ENCODE data around the gene EXOSC1.
A peak's percentile ranks its signal among the peaks of the same experiment; 100 is the strongest.
"Not testable (repeated sequence)": the region's sequence is repeated elsewhere in the genome, so short reads cannot be mapped to it uniquely, and the experiment has no call there.

The EXOSC1 gene, protein sequence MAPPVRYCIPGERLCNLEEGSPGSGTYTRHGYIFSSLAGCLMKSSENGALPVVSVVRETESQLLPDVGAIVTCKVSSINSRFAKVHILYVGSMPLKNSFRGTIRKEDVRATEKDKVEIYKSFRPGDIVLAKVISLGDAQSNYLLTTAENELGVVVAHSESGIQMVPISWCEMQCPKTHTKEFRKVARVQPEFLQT

GRCh38 chr10:97445722-97446639 lies at the start of gene EXOSC1, which contains the start of gene ZDHHC16:
Gene EXOSC1 (minus strand): TSS chr10:97446006. CDS start chr10:97445985, 21 bp downstream.
Gene ZDHHC16 (plus strand): TSS chr10:97446175. CDS start chr10:97451676, 5,501 bp downstream.
- peak; percentile 95 for DNase-seq

DNA sequence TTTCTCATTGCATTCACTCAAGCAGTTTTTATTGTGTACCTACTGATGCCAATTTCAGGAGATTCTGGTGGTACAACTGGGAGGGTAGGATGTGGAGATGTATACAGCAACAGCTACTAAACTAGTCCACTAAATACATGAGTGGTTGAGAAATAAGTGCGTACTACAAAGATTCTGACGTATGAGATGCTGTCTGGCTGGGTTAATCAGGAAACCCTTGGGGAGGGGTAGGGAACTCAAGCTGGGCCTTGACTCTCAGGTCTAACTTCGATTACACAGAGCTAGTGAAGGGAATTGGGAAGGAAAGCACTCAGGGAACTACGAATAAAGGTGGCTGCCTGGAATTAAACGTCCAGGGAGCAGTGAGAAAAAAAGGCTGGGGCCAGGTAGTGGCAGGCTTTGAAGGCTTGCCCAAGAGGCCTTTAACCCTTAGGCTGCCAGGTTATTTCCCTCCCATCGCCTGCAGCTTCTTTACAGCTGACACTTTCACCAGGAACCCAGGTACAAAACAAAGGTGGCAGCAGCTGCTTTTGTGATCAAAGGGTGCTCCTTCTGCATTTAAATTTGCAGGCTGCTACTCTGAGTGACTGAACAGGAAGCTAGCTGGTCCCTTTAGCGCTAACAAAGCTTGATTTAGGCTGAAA lies 49.2 kb upstream of the EXOSC1 start:
- DNase-seq = no peak

GRCh38 chr10:97494151-97494550 lies 48.3 kb upstream of the EXOSC1 start:
- DNase-seq = no peak

- DNase-seq = no peak
Measured at GRCh38 chr10:97490592-97490991, 44.8 kb upstream of the EXOSC1 start.

DNA sequence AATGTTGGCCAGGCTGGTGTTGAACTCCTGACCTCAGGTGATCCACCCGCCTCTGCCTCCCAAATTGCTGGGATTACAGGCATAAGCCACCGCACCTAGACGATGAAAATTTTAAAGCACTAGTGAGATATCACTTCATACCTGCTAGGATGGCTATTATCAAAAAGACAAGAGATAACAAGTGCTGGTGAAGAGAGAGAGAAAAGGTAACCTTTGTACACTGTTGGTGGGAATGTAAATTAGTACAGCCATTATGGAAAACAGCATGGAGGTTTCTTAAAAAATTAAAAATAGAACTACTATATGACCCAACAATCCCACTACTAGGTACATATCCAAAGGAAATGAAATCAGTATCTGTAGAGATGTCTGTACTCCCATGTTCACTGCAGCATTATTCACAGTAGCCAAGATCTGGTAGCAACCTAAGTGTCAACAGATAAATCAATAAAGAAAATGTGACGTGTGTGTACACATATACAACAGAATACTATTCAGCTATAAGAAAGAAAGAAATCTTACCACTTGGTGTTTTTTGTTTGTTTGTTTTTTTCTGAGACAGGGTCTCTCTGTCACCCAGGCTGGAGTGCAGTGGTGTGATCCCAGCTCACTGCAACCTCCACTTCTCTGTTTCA lies 40.0 kb upstream of the EXOSC1 start:
- DNase-seq = no peak

GRCh38 chr10:97483921-97484320 lies 38.1 kb upstream of the EXOSC1 start:
- no peak for DNase-seq

DNA sequence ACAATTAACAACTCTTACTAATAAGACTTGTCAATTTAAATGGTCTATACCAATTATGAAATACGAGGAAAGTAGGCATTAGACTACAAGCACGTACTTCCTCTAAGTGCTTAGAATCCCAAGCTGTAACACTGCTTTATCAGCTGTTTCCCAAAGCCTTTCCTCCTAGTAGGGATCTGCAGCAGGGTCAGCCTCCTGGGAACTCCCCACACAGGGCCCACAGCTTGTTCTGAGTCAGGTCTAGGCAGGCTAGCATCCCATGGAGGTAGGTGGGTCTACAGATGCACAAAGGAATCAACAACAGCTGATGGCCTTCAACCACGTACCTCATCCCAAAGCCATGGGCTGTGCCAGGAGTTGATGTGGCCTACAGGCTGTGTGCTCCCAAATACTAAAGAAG lies 37.7 kb upstream of the EXOSC1 start:
- no peak for DNase-seq

DNA sequence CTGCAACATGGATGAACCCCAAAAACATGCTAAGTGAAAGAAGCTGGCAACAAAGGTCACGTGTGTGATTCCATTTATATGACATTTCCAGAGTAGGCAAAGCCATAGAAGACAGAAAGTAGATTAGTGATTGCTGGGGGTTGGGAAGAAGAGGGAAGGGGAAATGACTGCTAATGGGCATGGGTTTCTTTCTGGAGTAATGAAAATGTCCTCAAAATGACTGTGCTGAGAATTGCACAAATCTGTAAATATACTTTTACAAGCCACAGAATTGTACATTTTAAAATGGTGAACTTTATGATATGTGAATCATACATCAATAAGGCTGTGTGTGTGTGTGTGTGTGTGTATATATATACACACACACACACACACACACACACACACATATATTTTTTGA lies 36.6 kb upstream of the EXOSC1 start:
- DNase-seq = no peak

DNA sequence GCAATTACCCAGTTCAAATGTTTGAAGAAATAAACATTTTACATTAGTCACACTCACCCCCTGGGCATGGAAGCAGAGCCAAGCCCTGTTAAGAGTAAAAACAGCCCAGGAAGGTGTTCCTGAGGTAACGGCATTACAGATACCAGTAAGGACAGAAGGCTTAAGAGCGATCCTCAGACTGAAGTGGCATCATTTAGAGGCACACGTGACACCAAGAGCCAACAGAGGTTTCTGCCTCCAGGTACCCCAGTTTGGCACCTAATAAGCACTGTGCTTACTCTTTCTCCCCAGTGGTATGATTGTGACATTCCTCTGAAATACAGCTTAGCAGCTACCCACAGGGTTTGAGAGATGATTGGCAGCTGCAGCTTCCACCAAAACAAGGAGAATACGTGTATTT lies 35.3 kb upstream of the EXOSC1 start:
- DNase-seq = no peak

- no peak for DNase-seq
Measured at GRCh38 chr10:97479939-97480338, 34.1 kb upstream of the EXOSC1 start.

DNA sequence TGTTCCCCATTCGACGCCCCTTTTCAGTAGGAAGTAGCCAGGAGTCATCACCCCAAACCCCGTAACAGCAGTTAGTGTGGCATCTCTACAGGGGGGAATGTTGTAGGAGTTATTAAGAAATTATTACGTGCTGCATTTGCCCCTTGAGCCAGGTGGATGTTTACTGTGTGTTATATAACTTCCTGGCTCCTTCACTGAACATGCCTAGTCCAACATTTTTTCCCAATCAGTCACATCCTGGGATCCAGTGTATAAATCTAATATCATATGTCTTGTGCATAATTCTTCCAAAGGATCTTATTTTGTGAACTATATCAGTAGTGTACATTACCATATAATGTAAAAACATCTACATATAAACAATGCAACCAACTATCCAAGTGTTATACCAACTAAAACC lies 33.6 kb upstream of the EXOSC1 start:
- not testable (repeated sequence) for DNase-seq

GRCh38 chr10:97475936-97476594 lies 30.3 kb upstream of the EXOSC1 start:
- DNase-seq = no peak

GRCh38 chr10:97474918-97475317 lies 29.1 kb upstream of the EXOSC1 start:
- no peak for DNase-seq

- DNase-seq = not testable (repeated sequence)
Measured at GRCh38 chr10:97468781-97469180, 23.0 kb upstream of the EXOSC1 start.

DNA sequence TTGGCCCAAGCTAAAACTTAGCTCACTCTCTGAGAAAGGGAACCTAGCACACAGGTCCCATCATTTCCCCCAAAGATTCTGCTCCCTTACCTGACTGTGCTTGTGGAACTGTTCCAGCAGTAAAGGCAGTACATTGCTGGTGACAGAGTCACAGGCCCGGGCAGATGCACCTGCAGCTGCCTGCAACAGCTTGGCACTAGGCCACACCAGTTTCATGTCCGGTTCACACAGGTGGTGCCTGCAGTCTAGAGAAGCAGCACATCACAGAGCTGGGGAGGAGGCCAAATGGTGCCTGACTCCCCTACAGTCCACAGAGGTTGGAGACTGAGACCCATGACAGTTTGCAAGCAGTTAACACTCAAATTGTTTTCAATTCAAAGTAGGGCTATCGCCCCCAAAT lies 22.4 kb upstream of the EXOSC1 start:
- DNase-seq = no peak

DNA sequence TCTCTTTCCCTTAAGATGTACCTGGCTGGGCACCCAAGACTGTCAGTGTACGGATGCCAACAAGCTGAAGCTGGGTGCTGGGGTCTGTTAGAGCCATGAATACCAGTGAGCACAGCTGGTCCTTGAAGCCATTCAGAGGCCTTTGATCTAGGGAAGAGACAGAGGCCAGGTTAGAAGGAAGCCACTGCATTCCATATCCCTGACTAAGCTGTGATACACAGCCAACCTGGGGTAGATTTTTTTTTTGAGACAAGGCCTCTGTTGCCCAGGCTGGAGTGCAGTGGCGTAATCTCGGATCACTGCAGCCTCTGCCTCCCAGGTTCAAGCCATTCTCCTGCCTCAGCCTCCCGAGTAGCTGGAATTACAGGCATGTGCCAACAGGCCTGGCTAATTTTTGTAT lies 20.9 kb upstream of the EXOSC1 start:
- DNase-seq = no peak

GRCh38 chr10:97465982-97466381 lies 20.2 kb upstream of the EXOSC1 start:
- DNase-seq = no peak

GRCh38 chr10:97464226-97464625 lies 18.4 kb upstream of the EXOSC1 start:
- no peak for DNase-seq

GRCh38 chr10:97463363-97464132 lies 17.7 kb upstream of the EXOSC1 start:
- DNase-seq = peak; percentile 51

- DNase-seq = no peak
Measured at GRCh38 chr10:97462309-97462708, 16.5 kb upstream of the EXOSC1 start.

GRCh38 chr10:97459933-97460332 lies 14.1 kb upstream of the EXOSC1 start:
- DNase-seq = no peak

DNA sequence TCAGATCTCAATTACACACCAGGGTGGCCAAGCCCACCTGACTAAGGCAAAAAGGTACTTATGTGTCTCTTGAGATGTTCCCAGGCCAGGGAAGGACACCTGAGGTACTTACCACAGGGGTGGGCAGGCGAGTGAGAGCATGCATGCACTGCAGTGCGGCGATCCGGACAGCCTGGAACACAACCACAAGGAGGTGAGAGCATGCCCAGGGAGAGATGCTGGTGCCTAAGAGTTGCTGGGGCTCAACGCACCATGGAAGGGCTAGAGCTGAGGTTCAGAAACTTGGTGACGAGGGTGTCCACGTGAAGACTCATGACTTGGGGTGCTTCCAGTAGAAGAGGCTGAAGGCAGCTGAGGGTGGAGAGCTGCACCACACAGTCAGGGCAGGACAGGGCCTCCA lies 13.3 kb upstream of the EXOSC1 start:
- no peak for DNase-seq

Data from stimulated activated CD4-positive, alpha-beta T cell treated with anti-CD3 and anti-CD28 coated beads, Interleukin-4, amount 100 ng/mL, for 24 hours (primary cell).